Suppressor macrophage (primary cell): Measurements from ENCODE around the gene NEDD4.
"Not testable (repeated sequence)": the region's sequence is repeated elsewhere in the genome, so short reads cannot be mapped to it uniquely, and the experiment has no call there.

ENCODE experiments used
- DNase-seq, 4 experiments: peaks; one replicate each; pipeline ENCODE4 v3.0.0-alpha.2; 2020 to 2022

NEDD4 gene

GRCh38 chr15:55823699-55824340, 169.6 kb downstream of the NEDD4 start:
- DNase-seq, result no peak

- no peak for DNase-seq
These were observed 170.2 kb downstream of the NEDD4 start for GRCh38 chr15:55823191-55823670.

- DNase-seq, result not testable (repeated sequence)
These were observed 171.7 kb downstream of the NEDD4 start for GRCh38 chr15:55821740-55822139.

- no peak for DNase-seq
These were observed 173.4 kb downstream of the NEDD4 start for GRCh38 chr15:55820043-55820442.

GRCh38 chr15:55819397-55820034, 173.9 kb downstream of the NEDD4 start:
- no peak for DNase-seq

- no peak for DNase-seq
These were observed 177.4 kb downstream of the NEDD4 start for GRCh38 chr15:55816017-55816416.

GRCh38 chr15:55802600-55803376, 190.6 kb downstream of the NEDD4 start:
- DNase-seq, result no peak

GRCh38 chr15:55800216-55800615, 193.2 kb downstream of the NEDD4 start:
- DNase-seq, result no peak

GRCh38 chr15:55799291-55800212, 193.9 kb downstream of the NEDD4 start:
- DNase-seq, result peak; percentile 15 to 58 (median 36)

- no peak for DNase-seq
These were observed 197.0 kb downstream of the NEDD4 start for GRCh38 chr15:55796321-55796965.

- no peak for DNase-seq
These were observed 198.4 kb downstream of the NEDD4 start for GRCh38 chr15:55795031-55795430.

- DNase-seq, result no peak
These were observed 201.6 kb downstream of the NEDD4 start for GRCh38 chr15:55791551-55792400.

GRCh38 chr15:55789066-55789660, 204.2 kb downstream of the NEDD4 start:
- peak in 3 of 4 experiments; percentile 9 to 13 (median 10) for DNase-seq

GRCh38 chr15:55786341-55786740, 207.1 kb downstream of the NEDD4 start:
- DNase-seq, result no peak

GRCh38 chr15:55785593-55785992, 207.8 kb downstream of the NEDD4 start:
- DNase-seq, result not testable (repeated sequence)

GRCh38 chr15:55784286-55784685, 209.1 kb downstream of the NEDD4 start:
- no peak for DNase-seq

GRCh38 chr15:55782901-55783300, 210.5 kb downstream of the NEDD4 start:
- no peak for DNase-seq

GRCh38 chr15:55780292-55780691, 213.1 kb downstream of the NEDD4 start:
- DNase-seq, result no peak

- no peak for DNase-seq
These were observed 214.5 kb downstream of the NEDD4 start for GRCh38 chr15:55778932-55779331.
